Ovary (tissue), 3 donors: Measurements from ENCODE around the gene AKT3.

Experiments
- POLR2A ChIP-seq: fragments of 450-650 bp; IDR thresholded peaks from one replicate; pipeline ENCODE4 v1.6.1; 2017; ENCODE audit warnings: antibody characterized with exemption, mild to moderate bottlenecking, moderate library complexity
- TF ChIP-seq, protein P1 (sequence below), 3 donors: fragments of 450-650 bp in 2 of 3; fragments of 200-600 bp in 1 of 3; IDR thresholded peaks; one replicate each; pipeline versions ENCODE4 v1.5.1 to v1.8.0; 2016 to 2022; ENCODE audit warnings: antibody characterized with exemption in 3 of 3, mild to moderate bottlenecking in 1 of 3
- donor health status: DM: no; HTN: no; CAD: no.

DNA sequence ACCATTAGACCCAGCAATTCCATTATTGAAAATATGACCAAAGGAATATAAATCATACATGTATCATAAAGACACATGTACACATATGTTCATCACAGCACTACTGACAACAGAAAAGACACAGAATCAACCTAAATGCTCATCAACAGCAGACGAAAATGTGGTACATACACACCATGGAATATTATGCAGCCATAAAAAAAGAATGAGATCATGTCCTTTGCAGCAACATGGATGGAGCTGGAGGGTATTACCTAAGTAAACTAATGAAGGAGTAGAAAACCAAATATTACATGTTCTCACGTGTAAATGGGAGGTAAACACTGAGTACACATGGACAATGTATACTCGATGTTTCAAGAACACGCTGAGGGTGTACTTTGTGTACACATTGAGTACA, 15.9 kb downstream of the AKT3 start:
- TF ChIP-seq, protein P1, sequence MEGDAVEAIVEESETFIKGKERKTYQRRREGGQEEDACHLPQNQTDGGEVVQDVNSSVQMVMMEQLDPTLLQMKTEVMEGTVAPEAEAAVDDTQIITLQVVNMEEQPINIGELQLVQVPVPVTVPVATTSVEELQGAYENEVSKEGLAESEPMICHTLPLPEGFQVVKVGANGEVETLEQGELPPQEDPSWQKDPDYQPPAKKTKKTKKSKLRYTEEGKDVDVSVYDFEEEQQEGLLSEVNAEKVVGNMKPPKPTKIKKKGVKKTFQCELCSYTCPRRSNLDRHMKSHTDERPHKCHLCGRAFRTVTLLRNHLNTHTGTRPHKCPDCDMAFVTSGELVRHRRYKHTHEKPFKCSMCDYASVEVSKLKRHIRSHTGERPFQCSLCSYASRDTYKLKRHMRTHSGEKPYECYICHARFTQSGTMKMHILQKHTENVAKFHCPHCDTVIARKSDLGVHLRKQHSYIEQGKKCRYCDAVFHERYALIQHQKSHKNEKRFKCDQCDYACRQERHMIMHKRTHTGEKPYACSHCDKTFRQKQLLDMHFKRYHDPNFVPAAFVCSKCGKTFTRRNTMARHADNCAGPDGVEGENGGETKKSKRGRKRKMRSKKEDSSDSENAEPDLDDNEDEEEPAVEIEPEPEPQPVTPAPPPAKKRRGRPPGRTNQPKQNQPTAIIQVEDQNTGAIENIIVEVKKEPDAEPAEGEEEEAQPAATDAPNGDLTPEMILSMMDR (IDR thresholded peaks at IDR 0.05), result no peak
- TF ChIP-seq POLR2A, result no peak
